CD4-positive, alpha-beta T cell treated with Interleukin-10 for 1 hour (primary cell): ENCODE data around the gene ANKRD20A1.
"Not testable (repeated sequence)": the region's sequence is repeated elsewhere in the genome, so short reads cannot be mapped to it uniquely, and the experiment has no call there.

Experiments used
- DNase-seq: peaks from one replicate; pipeline ENCODE4 v3.0.0-alpha.2; 2020

ANKRD20A1 gene

GRCh38 chr9:67858871-67859270 lies at the start of gene ANKRD20A1:
Gene ANKRD20A1 (plus strand): TSS chr9:67858931. CDS start chr9:67859427, 496 bp downstream.
- not testable (repeated sequence) for DNase-seq

DNA sequence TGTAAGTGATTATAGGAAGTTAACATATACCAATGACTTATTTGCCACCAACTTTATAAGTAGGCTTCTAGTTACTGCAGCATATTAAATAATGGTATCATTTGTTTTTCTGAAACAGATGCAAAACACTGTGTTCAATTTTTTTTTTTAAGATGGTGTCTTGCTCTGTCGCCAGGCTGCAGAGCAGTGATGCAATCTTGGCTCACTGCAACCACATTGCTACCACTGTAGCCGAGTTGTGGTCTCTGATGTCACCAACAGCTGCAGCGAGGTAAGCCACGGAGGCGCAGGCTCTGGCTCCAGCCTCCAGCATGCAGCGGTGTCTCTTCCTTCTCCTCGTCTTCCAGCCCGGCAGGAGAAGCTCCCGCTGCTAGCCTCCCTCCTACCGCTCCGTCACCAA lies 26.6 kb upstream of the ANKRD20A1 start:
- not testable (repeated sequence) for DNase-seq
